ENCODE measurements around the gene PNMA6E.
A peak's percentile ranks its signal among the peaks of the same experiment; 100 is the strongest.
"Not testable (repeated sequence)": the region's sequence is repeated elsewhere in the genome, so short reads cannot be mapped to it uniquely, and the experiment has no call there.

The PNMA6E gene

DNA sequence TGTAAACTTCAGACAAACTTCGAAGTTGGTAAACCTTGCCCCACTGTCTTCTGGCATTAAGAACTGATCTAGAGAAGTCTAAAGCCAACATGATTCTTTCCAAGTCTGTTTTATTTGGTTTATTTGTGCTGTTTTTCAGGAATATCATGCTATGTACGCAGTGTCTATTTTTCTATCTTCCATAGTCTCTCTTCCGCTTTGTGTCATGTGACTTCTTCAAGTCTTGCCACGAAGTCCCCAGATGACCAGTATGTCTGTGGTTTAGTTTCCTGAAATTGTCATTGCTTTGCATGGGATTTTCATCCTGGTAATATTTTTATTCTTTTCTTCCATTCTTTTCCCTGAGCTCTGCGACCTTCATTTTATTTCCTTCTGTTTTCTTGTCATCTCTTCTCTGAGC is 15.1 kb downstream of the PNMA6E start:
- DNase-seq (ENCODE audit: low read depth in 2 of 2), result no peak

DNA sequence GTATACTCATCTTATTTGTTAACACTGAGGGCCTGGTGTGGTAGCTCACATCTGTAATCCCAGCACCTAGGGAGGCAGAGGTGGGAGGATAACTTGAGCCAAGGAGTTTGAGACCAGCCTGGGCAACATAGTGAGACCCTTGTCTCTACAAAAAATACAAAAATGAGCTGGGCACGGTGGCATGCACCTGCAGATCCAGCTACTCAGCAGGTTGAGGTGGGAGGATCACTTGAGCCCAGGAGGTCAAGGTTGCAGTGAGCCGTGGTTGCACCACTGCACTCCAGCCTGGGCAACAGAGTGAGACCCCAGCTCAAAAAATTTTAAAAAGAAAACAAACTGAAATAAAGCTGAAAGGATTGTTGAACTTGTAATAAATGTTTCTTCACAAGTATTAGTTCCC is 16.2 kb downstream of the PNMA6E start:
- not testable (repeated sequence) for DNase-seq (ENCODE audit: low read depth in 2 of 2)

DNA sequence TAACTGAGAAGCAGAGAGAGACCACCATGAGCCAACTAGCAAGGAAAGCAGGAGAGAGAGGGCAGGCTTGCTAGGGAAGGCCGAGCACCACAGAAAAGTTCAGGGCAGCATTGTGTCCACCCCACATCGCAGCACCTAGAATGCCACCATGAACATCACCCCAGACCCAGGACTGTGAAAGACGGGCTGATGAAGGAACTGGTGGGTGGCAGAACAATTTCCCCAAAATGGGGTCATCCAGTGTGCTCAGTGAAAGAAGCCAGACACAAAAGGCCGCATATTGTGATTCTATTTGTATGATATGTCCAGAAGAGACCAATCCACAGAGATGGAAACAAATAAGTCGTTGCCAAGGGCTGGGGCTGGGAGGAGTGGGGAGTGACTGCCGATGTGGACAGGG is 16.8 kb downstream of the PNMA6E start:
- no peak for DNase-seq (ENCODE audit: low read depth in 2 of 2)

DNA sequence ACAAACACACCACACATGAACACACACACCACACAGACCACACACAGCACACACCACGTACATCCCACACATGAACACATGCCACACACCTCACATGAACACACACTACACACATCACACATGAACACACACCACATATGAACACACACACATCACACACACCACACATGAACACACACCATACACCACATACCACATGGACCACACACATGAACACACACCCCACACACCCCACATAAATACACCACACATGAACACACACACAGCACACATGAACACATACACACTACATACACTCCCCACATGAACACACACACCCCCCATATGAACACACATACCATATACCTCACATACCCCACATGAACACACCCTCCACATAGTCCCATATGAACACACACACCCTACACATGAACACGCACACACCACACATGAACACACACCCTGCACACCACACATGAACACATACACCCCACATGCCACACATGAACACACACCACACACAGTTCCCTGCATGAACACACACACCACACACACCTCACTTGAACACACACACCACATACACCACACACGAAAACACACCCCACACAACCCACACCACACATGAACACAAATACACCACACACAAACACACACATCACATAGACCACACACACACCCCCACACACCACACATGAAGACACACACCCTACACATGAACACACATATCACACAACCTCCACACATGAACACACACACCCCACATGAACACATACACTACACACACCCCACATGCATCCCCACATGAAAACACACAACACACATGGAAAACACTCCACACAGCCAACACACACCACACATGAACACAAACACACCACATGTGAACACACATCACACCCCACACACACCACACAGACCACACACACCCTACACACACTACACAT is 18.3 kb downstream of the PNMA6E start:
- no peak for DNase-seq (ENCODE audit: low read depth in 2 of 2)

DNA sequence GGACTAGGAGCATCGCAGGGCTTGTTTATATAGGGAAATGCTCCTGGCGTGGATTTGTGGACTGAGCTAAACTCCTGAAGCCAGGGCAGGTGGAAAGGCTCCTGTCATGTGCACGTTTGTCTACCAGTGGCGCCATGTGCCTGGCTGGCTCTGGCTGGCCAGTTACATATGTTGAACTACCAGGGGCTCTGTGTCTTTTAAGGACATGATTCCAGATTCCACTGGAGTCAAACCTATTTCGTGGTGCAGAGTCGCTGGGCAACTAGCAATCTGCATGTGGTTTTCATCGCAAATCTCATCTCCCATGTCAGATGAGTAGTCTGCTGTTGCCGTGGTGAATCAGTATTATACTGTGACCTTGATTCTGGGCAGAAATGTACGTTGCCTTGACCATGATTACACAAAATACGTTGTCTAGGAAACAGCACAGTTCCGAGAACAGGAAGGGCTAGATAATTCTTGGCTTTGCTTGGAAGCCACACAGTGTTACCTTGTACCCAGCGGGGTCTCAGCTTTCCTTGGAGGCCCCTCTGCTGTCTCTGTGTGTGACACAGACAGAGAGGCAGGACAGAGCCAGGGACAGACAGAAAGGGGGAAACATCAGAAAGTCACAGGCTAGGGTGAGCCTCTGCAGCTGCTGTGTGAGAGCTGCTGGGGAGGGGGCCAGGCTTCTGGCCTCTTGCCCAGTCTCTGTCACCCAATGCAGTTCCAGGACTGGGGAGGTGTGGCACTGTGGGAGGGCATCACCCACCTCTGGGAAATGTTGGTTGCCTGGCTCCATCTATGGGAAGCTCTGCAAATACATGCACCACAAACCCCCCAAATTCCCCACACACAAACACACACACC is 19.2 kb downstream of the PNMA6E start:
- DNase-seq (ENCODE audit: low read depth in 2 of 2), result peak; percentile 39

DNA sequence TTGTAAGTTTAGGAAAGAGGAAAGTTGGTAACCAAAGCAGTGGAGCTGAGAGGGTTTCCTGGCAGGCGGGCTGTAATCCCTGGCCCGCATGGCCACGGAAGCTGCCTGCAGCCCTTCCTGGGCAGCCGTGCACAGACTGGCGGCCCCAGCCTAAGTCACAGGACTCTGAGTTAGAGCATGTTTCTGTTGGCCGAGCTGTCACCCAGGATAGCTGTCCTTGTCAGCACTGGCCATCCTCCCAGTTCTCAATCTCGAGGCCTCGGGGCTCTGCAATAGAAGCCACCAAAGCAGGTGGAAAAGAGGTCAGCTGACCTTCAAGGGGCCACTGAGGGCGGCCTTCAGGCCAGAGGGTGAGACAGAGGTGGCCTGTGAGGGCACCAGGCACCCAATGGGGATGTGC is 20.5 kb downstream of the PNMA6E start:
- no peak for DNase-seq (ENCODE audit: low read depth in 2 of 2)

DNA sequence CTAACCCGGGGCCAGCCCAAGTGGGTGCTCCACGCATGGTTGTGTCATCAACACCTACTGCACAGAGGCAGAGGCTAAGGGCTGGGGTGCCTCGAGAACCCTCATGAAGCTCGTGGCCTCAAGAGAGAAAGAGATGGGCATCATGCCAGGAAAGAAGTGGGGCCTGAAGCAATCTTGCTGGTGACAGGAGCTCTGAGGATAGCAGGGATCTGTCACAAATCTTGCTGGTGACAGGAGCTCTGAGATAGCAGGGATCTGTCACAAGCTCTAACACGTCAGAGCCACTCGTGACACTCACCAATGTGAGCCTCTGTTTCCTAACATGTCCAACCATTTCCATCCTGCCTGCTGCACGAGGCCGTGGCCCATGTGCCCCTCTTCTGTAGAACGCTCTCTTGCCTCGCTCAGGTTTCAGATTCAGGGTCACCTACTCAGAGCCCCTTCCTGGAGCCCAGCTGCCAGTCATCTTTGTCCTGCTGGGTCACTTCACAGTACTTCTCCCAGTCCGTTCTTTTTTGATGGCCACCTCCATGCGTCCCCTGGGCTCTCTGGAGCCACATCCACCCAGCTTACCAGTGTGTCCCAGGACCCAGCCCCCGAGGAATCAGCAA is 21.1 kb downstream of the PNMA6E start:
- no peak for DNase-seq (ENCODE audit: low read depth in 2 of 2)

DNA sequence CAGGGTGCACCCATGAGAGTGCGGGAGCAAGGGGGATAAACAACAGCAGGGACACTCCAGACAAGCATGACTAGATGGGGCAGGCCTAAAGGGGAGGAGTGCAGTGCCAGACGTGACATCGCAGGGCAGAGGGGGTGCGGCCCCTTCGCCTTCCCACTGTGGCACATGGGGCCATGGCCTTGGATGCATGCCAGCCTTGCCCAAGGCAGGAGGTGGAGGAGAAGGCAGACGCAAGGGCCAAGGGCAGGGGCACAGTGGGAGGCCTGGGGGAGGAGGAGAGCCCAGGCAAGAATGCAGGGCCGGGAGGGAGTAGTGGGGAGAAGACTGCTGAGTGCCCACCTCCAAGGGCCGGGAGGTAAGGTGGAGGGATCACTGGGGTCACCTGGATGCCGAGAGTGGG is 21.6 kb downstream of the PNMA6E start:
- DNase-seq (ENCODE audit: low read depth in 2 of 2), result no peak

DNA sequence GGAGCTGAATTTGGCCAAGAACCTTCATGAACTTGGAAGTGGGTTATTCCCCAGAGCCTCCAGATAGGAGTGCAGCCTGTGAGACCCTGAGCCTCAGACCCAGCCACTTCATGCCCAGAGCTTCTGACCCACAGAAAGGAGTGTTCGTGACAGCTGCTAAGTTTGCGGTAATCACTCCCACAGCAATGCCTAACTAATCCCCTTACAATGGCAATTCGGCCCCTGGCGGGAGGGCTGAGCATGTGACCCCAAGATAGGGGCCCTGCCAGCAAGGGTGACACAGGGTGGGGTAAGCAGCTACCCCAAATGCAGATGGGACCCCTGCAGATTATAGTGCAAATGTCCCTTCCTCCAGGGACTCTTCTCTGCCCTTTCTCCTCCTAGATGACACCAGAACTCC is 22.5 kb downstream of the PNMA6E start:
- no peak for DNase-seq (ENCODE audit: low read depth in 2 of 2)

DNA sequence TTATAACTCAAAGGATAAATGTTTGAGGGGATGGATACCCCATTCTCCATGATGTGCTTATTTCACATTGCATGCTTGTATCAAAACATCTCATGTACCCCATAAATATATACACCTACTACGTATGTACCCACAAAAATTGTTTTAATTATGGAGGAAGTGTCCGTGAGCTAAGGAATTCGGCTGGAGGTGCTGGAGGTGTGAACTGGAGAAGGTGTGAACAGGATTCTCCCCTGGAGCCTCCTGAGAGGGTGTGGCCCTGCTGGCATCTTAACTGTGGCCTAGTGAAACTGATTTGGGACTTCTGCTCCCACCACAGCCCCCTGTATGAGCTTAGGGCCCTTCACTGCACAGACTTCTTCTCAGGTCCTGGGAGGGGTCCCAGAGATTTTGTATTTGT is 23.4 kb downstream of the PNMA6E start:
- no peak for DNase-seq (ENCODE audit: low read depth in 2 of 2)

DNA sequence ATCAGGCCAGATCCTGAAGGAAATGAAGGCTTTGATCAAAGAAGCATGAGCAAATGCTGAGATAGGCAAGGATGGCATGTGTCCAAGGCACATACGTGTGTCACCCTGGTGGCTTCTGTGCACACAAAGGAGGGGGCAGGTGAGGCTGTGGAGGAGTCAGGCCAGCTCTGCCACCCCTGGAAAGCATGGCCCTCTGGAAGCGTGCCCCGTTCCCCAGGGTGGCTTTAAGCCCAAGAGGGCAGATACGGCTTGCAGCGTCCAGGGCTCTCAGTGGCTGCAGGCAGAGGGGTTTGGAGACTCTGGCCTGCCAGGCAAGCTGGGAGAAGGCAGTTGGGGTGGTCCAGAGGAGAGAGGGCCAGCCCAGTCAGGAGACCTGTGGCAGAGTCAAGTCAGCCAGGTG is 25.6 kb downstream of the PNMA6E start:
- no peak for DNase-seq (ENCODE audit: low read depth in 2 of 2)

DNA sequence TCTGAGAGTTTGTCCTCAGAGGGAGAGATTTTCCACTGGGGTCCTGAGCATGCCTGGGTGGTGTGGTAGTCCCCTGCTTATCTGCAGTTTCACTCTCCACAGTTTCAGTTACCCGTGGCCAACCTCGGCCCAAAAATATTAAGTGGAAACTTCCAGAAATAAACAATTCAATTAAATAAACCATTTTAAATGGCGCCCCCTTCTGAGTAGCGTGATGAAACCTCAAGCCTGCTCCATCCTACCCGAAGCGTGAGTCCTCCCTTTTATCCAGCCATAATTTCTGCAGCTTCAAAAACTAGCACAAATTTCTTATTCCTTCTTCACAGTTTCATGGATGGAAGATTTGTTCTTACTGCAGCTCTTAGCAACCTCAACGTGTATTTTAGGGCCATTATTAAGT is 26.7 kb downstream of the PNMA6E start:
- no peak for DNase-seq (ENCODE audit: low read depth in 2 of 2)

DNA sequence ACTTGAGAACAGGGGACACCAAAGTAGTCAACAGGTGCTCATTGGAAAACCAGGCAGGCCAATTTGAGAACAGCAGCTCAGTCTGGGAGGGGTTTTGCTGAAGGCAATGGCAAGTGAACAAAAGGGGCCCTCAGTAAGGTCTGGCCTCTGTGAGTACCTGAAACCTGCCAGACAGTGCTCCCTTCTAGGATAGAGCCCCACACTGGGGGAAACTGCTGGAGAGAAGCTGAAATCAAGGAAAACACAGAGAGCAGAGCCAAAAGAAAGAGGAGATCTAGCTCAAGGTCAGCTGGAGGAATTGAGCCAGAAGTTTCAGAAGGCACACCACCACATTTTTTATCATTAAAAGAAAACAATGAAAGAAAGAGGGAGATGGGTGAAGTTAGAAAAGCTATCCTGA is 28.2 kb downstream of the PNMA6E start:
- no peak for DNase-seq (ENCODE audit: low read depth in 2 of 2)

DNA sequence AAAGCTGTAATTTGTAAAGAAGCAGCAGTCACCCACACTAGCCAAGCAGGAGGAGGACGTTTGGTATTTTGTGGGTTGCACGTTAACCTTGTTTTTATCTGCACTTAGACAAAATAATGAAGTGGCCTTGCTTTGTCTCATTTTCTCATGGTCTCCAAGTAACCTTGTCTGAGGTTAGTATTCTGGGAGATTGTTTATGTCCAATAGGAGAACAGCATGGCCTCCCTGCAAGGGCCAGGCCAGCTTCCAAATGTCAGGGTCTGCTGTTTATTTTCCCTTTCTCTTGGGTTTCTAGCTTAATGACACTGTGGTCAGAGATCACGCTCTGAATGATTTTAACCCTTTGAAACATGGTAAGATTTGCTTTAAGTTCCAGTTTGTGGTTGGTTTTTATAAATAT is 29.9 kb downstream of the PNMA6E start:
- DNase-seq (ENCODE audit: low read depth in 2 of 2), result no peak

DNA sequence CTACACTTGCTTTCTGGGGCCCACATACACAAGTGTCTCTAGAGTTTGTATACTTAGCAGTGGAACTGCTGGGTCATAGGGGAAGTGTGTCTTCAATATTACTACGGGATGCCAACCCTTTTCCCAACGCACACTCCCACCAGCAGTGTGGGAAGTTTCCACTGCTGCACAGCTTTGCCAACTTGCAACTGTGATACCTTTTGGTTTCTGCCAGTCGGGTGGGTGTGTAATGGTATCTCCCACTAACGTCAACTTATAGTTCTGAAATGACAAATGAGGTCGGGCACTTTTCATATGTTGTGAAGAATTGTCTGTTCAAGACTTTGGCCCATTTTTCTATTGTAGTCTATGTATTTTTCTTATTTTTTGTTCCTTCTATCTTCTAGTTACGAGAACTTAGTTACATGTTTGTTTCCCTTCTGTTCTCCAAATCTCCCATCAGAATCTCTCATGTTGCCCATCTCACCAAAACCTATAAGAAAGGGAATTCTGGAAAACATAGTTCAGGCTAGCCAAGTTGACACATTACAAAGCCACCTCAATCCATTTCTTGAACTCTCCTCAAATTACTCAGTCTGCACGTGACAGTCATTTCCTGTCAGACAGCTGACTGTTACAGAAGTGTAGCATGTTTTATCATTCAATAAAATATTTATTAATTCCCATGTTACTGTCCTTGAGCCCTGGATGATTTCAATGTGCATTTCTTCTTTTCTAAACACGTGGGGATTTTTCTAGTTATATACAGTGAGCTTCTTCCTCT is 30.7 kb downstream of the PNMA6E start:
- DNase-seq (ENCODE audit: low read depth in 2 of 2), result no peak

DNA sequence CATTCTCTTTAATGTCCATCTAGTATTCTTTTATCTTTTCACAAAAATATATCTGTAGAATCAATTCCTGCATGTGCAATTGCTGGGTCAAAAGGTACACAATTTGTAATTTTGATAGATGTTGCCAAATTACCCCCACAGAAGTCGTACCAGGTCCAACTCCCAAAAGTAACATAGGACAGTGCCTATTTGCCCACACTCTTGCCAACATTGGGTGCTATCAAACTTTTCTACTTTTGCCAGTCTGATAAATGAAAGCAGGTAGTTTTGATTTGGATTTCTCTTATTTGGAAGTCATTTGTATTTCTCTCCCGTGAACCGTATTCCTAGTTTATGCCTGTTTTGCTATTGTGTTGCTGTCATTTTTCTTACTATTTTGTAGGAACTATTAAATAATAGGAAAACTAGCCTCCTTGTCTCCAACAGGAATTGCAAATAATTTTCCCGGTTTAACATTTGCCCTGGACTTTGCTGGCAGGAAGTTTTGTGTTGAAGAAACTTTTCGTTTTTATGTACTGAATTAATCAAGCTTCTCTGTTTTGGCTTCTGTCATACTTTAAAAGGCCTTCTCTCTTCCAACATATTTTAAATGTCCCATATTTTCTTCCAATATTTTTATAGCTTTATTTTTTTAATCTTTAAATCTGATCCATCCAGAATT is 34.1 kb downstream of the PNMA6E start:
- DNase-seq (ENCODE audit: low read depth in 2 of 2), result no peak

DNA sequence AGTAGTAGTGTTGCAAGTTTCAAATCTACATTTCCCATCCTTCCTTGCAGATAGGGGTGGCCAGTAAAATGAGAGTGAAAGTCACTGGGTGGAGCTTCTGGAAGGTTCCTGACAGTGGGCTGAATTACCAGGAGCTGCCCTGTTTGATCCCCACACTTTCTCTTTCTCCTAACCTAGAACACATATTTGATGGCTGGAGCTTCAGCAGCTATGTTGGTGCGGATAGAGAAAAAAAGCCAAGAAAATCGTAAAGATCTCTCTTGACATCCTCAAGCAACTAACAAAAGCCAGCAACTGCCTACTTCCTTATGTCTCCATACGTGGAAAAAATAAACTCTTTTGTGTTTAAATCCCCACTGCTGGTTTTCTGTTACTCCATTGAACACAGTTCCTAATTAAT is 35.0 kb downstream of the PNMA6E start:
- DNase-seq (ENCODE audit: low read depth in 2 of 2), result no peak

DNA sequence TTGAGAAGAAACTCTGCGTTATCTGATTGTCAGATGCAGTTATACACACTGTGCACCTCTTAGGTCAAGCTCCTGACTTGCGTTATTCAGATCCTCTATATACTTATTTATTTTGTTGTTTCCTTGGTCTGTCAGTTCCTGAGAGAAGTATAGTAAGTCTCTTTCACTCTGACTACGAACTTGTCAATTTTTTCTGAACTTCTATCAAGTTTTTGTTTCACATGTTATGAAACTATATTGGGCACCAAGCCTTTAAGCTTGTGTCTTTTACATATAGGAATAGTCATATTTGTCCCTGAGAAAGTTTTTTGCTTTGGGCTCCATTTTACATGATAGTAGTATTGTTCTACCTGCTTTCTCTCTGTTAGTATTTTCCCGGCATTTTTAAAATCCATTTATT is 35.5 kb downstream of the PNMA6E start:
- no peak for DNase-seq (ENCODE audit: low read depth in 2 of 2)

DNA sequence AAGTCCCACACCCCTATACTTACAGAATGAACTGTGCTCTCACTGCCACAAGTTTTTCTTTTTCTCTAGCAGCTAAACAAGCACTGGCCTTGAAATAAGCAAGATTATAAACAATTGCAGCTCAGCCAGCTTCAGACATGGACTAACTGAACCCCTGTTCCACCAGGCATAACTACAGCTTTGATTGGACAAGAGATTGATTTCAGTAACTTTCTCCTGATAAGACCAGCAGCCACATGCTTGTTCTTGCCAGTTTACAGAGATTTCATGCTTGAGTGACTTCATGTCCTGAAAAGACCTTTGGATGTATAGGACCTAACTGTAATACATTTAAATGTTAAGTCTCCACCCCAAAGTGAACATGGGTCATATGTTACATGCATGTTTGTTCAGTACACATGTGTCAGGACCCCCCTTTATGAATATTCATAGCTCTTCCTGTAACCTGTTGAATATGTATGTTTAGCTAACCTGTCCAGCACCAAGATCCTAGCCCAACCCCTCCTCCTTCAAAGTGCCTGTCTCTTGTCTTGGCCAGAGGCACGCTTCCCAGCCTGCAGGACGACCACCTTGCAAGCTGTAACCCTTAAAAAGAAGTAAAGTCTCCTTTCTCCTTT is 39.3 kb downstream of the PNMA6E start:
- no peak for DNase-seq (ENCODE audit: low read depth in 2 of 2)

DNA sequence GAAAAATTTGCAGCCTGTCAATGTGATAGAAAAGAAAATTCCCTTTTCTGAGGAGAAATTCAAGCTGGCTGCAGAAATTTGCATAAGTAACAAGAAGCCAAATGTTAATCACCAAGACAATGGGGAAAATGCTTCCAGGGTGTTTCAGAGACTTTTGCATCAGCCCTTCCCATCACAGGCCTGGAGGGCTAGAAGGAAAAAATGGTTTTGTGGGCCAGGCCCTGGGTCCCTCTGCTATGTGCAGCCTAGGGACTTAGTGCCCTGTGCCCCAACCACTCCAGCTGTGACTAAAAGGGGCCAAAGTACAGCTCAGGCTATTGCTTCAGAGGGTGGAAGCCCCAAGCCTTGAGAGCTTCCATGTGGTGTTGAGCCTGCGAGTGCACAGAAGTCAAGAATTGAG is 43.3 kb downstream of the PNMA6E start:
- no peak for DNase-seq (ENCODE audit: low read depth in 2 of 2)

DNA sequence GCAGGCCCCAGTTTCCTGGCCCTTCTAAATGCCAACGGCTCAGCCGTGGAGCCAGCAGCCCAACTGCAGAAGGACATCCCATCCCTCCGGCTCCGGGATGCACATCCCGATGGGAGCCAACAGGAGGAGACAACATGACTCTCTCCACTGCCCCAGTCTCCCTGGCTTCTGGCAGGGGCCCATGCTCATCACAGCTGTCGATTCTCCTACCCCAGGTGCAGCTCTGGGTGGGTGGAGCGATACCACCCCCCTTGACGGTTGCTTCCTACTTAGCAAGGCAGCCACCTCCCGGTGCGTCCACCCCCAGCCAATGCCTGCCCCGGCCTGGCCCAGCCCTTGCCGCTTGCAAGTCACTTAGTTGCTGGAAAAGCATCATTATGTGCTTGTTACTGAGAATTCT is 47.7 kb downstream of the PNMA6E start:
- no peak for DNase-seq (ENCODE audit: low read depth in 2 of 2)
